Activated CD8-positive, alpha-beta memory T cell treated with anti-CD3 and anti-CD28 coated beads, Interleukin-2, amount 50 U/mL, for 48 hours (primary cell): Measurements from ENCODE around the gene MRPL44.

Experiments used
- DNase-seq: peaks from one replicate; pipeline ENCODE4 v3.0.0-alpha.2; 2020

The MRPL44 gene

DNA sequence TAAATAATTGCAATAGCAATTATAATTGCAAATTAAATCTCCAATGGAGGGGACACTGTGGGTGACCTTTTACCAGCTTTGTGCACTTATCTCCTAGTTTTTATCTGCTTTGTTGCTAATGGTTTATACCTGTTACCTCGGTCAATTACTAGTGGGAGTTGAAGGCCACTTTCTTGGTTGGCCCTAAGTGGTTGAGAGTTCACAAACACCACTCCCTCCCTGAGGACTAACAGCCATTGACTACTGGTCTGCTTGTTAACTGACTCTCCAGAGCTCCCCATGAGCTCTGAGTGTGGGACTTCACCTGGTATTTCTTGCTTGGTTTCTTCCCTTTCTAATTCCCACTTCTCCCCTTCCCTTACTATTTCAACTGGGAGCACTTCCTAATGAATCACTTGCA is 54.6 kb downstream of the MRPL44 start:
- DNase-seq = no peak

DNA sequence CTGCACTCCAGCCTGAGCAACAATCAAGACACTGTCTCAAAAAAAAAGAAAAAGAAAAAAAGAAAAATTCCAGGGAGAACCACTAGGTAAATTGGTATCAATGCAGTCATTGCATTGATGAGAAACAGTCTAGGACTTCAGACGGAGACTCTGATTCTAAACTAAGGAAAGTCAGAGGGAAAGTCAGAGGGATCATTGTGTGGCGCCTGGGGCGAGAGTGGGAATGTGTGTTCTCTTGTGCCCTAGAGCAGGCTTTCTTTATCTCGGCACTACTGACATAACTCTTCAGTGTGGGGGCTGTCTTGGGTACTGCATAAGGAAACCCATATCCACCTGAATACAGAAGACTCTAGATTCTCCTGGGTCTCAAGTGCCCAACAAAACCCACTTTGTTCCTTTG is 57.1 kb downstream of the MRPL44 start:
- no peak for DNase-seq

DNA sequence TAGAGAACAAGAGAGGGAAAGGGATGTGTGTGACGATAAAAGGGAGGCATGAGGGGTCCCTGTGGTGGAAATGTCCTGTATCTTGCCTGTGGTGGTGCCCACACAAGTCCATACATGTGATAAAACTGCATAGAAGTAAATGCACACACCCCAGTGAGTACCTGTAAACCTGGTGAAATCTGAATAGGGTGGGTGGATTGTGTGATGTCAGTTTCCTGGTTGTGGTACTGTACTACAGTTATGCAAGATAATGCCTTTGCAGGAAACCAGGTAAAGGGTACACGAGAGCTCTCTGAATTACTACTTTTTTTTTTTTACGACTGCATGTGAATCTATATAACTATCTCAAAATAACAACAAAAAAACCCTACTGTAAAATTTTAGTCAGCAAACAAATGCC is 59.7 kb downstream of the MRPL44 start:
- no peak for DNase-seq
